Stimulated activated CD4-positive, alpha-beta T cell treated with anti-CD3 and anti-CD28 coated beads, Interleukin-12 subunit alpha, Interleukin-12 subunit beta, amount 100 ng/mL, for 48 hours (primary cell): ENCODE results near the gene PRPSAP1.
A peak's percentile ranks its signal among the peaks of the same experiment; 100 is the strongest.

ENCODE experiments used
- DNase-seq, 3 donors: peaks; one replicate each; pipeline ENCODE4 v3.0.0-alpha.2; 2020; ENCODE audit warnings: low read depth in 2 of 3, low spot score in 1 of 3

PRPSAP1 gene

GRCh38 chr17:76267051-76267576, 86.6 kb downstream of the PRPSAP1 start:
- no peak for DNase-seq

GRCh38 chr17:76266244-76266938, 87.3 kb downstream of the PRPSAP1 start:
- no peak for DNase-seq

GRCh38 chr17:76265624-76266243, 88.0 kb downstream of the PRPSAP1 start:
- peak in 1 of 3 donors; percentile 48 for DNase-seq

- DNase-seq = peak; percentile 96 to 99 (median 98)
Observed at GRCh38 chr17:76264755-76265623, 88.7 kb downstream of the PRPSAP1 start, which contains the start of gene UBALD2. TSS of gene UBALD2 (plus strand) at chr17:76265348. CDS start at chr17:76265506, 158 bp downstream.

GRCh38 chr17:76264425-76264754, 89.3 kb downstream of the PRPSAP1 start:
- DNase-seq = no peak

- DNase-seq = no peak
Observed at GRCh38 chr17:76263896-76264295, 89.8 kb downstream of the PRPSAP1 start.

GRCh38 chr17:76262732-76263344, 90.9 kb downstream of the PRPSAP1 start:
- DNase-seq = no peak

GRCh38 chr17:76261421-76262215, 92.1 kb downstream of the PRPSAP1 start:
- no peak for DNase-seq

- no peak for DNase-seq
Observed at GRCh38 chr17:76260669-76261068, 93.0 kb downstream of the PRPSAP1 start.

- DNase-seq = no peak
Observed at GRCh38 chr17:76260220-76260619, 93.5 kb downstream of the PRPSAP1 start.
